Breast epithelium (tissue), 3 donors: ENCODE measurements around the gene TMEM106C.

ENCODE experiments used
- CTCF ChIP-seq, 3 donors: fragments of 450-650 bp; IDR thresholded peaks; one replicate each; pipeline ENCODE4 v1.5.1; 2016 to 2017; ENCODE audit warnings: antibody characterized with exemption in 3 of 3, mild to moderate bottlenecking in 3 of 3, moderate library complexity in 3 of 3
- POLR2A ChIP-seq: fragments of 450-650 bp; IDR thresholded peaks from one replicate; pipeline ENCODE4 v1.6.1; 2016; ENCODE audit warnings: antibody characterized with exemption, mild to moderate bottlenecking, moderate library complexity
- POLR2AphosphoS5 ChIP-seq, 3 donors: sonication (generic); formaldehyde crosslinking; IDR thresholded peaks; one replicate each; pipeline ENCODE4 v1.6.1; 2017; ENCODE audit warnings: antibody characterized with exemption in 3 of 3

GRCh38 chr12:48009471-48009870 is 46.1 kb downstream of the TMEM106C start:
- TF ChIP-seq CTCF (IDR thresholded peaks at IDR 0.05) (no peak), POLR2AphosphoS5 (IDR thresholded peaks at IDR 0.05) (no peak), POLR2A (no peak)
